ENCODE data around the gene NEDD9. TPM values are rescaled to one million over a fixed set of nuclear protein-coding genes. Genes with fewer than 3 reads are reported as not detected.

The NEDD9 gene
- total and polyA plus RNA-seq, 2 of the 13 experiments (the other 11 are each of a cell fraction or from before 2014, with no cell fraction given), result 27.1 to 389 TPM

DNA sequence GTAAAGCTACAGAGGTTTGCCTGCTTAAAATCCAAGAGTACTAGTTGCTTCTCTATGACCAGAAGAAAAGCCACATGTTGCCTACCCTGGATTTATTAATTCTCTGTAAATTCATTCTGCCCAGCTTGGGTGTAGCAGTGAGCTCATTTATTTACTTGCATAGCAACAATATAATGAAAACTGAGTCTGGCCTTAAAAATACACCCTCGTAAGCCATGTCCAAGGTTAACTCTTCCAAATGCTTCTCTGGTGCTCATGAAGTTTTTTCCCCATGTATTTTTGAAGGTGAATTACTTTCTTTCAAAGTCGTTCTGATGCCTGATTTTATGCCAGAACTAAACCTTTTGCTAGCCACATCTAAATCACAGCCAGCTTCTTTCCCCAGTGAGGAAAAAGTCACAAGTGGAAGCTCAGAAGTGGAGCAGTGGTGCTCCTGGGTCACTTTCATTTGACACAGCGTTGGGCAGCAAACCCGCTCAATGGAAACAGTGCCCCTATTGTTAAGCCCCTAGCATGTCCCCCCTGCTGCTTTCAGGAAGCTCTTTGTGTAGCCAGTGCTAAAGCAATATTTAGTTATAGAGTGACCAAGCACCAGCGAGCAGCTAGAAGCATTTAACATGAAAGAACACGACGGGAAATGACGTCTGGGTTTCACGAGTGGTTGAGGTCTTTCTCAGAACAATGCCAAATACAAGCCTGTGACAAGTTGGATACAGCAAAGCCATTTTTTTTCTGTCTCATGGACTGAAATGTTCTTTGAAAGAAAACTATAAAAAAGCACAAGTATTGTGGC is 29.8 kb downstream of the NEDD9 start (continued):
- TF ChIP-seq, protein P1, sequence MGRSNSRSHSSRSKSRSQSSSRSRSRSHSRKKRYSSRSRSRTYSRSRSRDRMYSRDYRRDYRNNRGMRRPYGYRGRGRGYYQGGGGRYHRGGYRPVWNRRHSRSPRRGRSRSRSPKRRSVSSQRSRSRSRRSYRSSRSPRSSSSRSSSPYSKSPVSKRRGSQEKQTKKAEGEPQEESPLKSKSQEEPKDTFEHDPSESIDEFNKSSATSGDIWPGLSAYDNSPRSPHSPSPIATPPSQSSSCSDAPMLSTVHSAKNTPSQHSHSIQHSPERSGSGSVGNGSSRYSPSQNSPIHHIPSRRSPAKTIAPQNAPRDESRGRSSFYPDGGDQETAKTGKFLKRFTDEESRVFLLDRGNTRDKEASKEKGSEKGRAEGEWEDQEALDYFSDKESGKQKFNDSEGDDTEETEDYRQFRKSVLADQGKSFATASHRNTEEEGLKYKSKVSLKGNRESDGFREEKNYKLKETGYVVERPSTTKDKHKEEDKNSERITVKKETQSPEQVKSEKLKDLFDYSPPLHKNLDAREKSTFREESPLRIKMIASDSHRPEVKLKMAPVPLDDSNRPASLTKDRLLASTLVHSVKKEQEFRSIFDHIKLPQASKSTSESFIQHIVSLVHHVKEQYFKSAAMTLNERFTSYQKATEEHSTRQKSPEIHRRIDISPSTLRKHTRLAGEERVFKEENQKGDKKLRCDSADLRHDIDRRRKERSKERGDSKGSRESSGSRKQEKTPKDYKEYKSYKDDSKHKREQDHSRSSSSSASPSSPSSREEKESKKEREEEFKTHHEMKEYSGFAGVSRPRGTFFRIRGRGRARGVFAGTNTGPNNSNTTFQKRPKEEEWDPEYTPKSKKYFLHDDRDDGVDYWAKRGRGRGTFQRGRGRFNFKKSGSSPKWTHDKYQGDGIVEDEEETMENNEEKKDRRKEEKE (IDR thresholded peaks at IDR 0.05), result no peak
- TF ChIP-seq NBN (conservative IDR thresholded peaks at IDR 0.05) (no peak), RARG (CRISPR knock-in tag; IDR thresholded peaks at IDR 0.05; ENCODE audit: low read depth) (0 out of 2 replicates have a peak, but pooled peaks have one; percentile 40), ZNF274 (CRISPR knock-in tag; IDR thresholded peaks at IDR 0.05) (peak; percentile 67; the same call in 1 of the 2 replicates), NFRKB (IDR thresholded peaks at IDR 0.05) (no peak), SOX5 (CRISPR knock-in tag; IDR thresholded peaks at IDR 0.05; ENCODE audit: borderline replicate concordance) (peak; percentile 96), ZFX (CRISPR knock-in tag; IDR thresholded peaks at IDR 0.05; ENCODE audit: low read depth) (no peak; the same call in 1 of the 2 replicates), HNRNPH1 (optimal IDR thresholded peaks at IDR 0.05; ENCODE audit: low read depth, low read length) (no peak), ZNF878 (CRISPR knock-in tag; IDR thresholded peaks at IDR 0.05) (peak; percentile 76; the same call in 1 of the 2 replicates), ZNF552 (CRISPR knock-in tag; IDR thresholded peaks at IDR 0.05; ENCODE audit: borderline replicate concordance) (no peak), REXO4 (CRISPR knock-in tag; IDR thresholded peaks at IDR 0.05; ENCODE audit: borderline replicate concordance) (no peak), KLF9 (CRISPR knock-in tag; IDR thresholded peaks at IDR 0.05; ENCODE audit: low read depth) (0 out of 2 replicates have a peak, but pooled peaks have one; percentile 55), ZNF776 (CRISPR knock-in tag; IDR thresholded peaks at IDR 0.05) (no peak), CAMTA2 (CRISPR knock-in tag; IDR thresholded peaks at IDR 0.05; ENCODE audit: borderline replicate concordance) (no peak), ZNF674 (CRISPR knock-in tag; IDR thresholded peaks at IDR 0.05; ENCODE audit: low read depth) (no peak)
- TF ChIP-seq, protein P2, sequence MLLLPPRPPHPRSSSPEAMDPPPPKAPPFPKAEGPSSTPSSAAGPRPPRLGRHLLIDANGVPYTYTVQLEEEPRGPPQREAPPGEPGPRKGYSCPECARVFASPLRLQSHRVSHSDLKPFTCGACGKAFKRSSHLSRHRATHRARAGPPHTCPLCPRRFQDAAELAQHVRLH (CRISPR knock-in tag; IDR thresholded peaks at IDR 0.05; ENCODE audit: borderline replicate concordance, low read depth), result peak; percentile 43; the same call in 1 of the 2 replicates
- TF ChIP-seq, protein P3, sequence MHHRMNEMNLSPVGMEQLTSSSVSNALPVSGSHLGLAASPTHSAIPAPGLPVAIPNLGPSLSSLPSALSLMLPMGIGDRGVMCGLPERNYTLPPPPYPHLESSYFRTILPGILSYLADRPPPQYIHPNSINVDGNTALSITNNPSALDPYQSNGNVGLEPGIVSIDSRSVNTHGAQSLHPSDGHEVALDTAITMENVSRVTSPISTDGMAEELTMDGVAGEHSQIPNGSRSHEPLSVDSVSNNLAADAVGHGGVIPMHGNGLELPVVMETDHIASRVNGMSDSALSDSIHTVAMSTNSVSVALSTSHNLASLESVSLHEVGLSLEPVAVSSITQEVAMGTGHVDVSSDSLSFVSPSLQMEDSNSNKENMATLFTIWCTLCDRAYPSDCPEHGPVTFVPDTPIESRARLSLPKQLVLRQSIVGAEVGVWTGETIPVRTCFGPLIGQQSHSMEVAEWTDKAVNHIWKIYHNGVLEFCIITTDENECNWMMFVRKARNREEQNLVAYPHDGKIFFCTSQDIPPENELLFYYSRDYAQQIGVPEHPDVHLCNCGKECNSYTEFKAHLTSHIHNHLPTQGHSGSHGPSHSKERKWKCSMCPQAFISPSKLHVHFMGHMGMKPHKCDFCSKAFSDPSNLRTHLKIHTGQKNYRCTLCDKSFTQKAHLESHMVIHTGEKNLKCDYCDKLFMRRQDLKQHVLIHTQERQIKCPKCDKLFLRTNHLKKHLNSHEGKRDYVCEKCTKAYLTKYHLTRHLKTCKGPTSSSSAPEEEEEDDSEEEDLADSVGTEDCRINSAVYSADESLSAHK (CRISPR knock-in tag; IDR thresholded peaks at IDR 0.05; ENCODE audit: borderline replicate concordance), result no peak
- TF ChIP-seq, protein P4, sequence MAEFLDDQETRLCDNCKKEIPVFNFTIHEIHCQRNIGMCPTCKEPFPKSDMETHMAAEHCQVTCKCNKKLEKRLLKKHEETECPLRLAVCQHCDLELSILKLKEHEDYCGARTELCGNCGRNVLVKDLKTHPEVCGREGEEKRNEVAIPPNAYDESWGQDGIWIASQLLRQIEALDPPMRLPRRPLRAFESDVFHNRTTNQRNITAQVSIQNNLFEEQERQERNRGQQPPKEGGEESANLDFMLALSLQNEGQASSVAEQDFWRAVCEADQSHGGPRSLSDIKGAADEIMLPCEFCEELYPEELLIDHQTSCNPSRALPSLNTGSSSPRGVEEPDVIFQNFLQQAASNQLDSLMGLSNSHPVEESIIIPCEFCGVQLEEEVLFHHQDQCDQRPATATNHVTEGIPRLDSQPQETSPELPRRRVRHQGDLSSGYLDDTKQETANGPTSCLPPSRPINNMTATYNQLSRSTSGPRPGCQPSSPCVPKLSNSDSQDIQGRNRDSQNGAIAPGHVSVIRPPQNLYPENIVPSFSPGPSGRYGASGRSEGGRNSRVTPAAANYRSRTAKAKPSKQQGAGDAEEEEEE (CRISPR knock-in tag; IDR thresholded peaks at IDR 0.05; ENCODE audit: borderline replicate concordance), result no peak
- TF ChIP-seq, protein P5, sequence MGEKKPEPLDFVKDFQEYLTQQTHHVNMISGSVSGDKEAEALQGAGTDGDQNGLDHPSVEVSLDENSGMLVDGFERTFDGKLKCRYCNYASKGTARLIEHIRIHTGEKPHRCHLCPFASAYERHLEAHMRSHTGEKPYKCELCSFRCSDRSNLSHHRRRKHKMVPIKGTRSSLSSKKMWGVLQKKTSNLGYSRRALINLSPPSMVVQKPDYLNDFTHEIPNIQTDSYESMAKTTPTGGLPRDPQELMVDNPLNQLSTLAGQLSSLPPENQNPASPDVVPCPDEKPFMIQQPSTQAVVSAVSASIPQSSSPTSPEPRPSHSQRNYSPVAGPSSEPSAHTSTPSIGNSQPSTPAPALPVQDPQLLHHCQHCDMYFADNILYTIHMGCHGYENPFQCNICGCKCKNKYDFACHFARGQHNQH (CRISPR knock-in tag; IDR thresholded peaks at IDR 0.05), result peak; percentile 93

Measured in HepG2 (cell line).